Psoas muscle (tissue), 8 donors: Measurements from ENCODE around the gene DOK4. TPM values are rescaled to one million over a fixed set of nuclear protein-coding genes. Genes with fewer than 3 reads are reported as not detected.
"Not testable (repeated sequence)": the region's sequence is repeated elsewhere in the genome, so short reads cannot be mapped to it uniquely, and the experiment has no call there.

Experiments used
- ATAC-seq, 4 donors: fragments of 200-7000 bp; cut with Tn5 transposase; one replicate each; pipeline ENCODE4 v1.9.1; 2020; ENCODE audit warnings: moderate library complexity in 3 of 4, mild to moderate bottlenecking in 2 of 4
- DNase-seq, 2 donors: peaks; one replicate each; pipeline ENCODE4 v3.0.0-alpha.2; 2020
- H3K27ac ChIP-seq: fragments of 200-600 bp; one replicate; pipeline ENCODE4 v1.8.0; 2022
- H3K27me3 ChIP-seq, 3 donors: fragments of 200-600 bp in 1 of 3; one replicate each; pipeline versions ENCODE4 v1.6.1 to v1.8.0; 2013 to 2022; ENCODE audit warnings: low read length in 2 of 3, mild to moderate bottlenecking in 2 of 3, moderate library complexity in 1 of 3; ENCODE audit not compliant: insufficient read depth in 3 of 3
- H3K36me3 ChIP-seq, 2 donors: fragments of 200-600 bp in 1 of 2; one replicate each; pipeline versions ENCODE4 v1.6.1 to v1.8.0; 2013 to 2022; ENCODE audit warnings: low read depth in 1 of 2, mild to moderate bottlenecking in 1 of 2, moderate library complexity in 1 of 2; ENCODE audit not compliant: insufficient read depth in 1 of 2
- H3K4me1 ChIP-seq: fragments of 200-600 bp; one replicate; pipeline ENCODE4 v1.8.0; 2022
- H3K4me3 ChIP-seq: fragments of 200-600 bp; one replicate; pipeline ENCODE4 v1.8.0; 2022; ENCODE audit warnings: mild to moderate bottlenecking
- H3K9me3 ChIP-seq: fragments of 200-600 bp; one replicate; pipeline ENCODE4 v1.8.0; 2022
- CTCF ChIP-seq: fragments of 200-600 bp; IDR thresholded peaks from one replicate; pipeline ENCODE4 v1.8.0; 2022; ENCODE audit warnings: antibody characterized with exemption
- WGBS, 3 donors: extraction: QIAGEN DNeasy Blood & Tissue Kit; methylation state at CpG; one replicate each; pipeline versions ENCODE4 v1.1.6 to v1.1.7; 2013; 5-methylcytosine and 5-hydroxymethylcytosine counted together
- intact Hi-C, 2 donors: fragments of 100-400 bp; cut with DNase I; formaldehyde crosslinking; loops; one replicate each; pipeline versions ENCODE4 v1.11.0 to v1.14.2; 2022
- polyA plus RNA-seq, 3 donors: library from polyadenylated mRNA; stranded (reverse); fragments of 200-250 nt; gene quantifications; one replicate each; pipeline ENCODE4 v1.2.3, GENCODE V29; 2013
- total RNA-seq, 4 donors: library from RNA; stranded (reverse); fragmentation: NEBNext Ultra II Directional in 2 of 4; extraction: Animal tissue kit (Norgen Biotek cat#: 25700) in 2 of 4; gene quantifications; one replicate each; pipeline versions ENCODE4 v1.2.1 to v1.2.4, GENCODE V29; 2021 to 2023
- donor health status: healthy with polysubstance abuse.
- donor health status: DM: no; HTN: no; CAD: no; lungs with moderate emphysema.
- donor health status: Bipolar disorder and iron deficiency.
- donor health status: healthy.
- donor health status: DM: yes; HTN: yes; CAD: no.
- donor health status: DM: no; HTN: no; CAD: no.
- donor health status: DM: no; HTN: no; CAD: no.
- donor health status: DM: yes; HTN: yes; CAD: no.

The DOK4 gene
- total and polyA plus RNA-seq, 7 donors = 1.3 to 4.3 (median 1.9) TPM

DNA sequence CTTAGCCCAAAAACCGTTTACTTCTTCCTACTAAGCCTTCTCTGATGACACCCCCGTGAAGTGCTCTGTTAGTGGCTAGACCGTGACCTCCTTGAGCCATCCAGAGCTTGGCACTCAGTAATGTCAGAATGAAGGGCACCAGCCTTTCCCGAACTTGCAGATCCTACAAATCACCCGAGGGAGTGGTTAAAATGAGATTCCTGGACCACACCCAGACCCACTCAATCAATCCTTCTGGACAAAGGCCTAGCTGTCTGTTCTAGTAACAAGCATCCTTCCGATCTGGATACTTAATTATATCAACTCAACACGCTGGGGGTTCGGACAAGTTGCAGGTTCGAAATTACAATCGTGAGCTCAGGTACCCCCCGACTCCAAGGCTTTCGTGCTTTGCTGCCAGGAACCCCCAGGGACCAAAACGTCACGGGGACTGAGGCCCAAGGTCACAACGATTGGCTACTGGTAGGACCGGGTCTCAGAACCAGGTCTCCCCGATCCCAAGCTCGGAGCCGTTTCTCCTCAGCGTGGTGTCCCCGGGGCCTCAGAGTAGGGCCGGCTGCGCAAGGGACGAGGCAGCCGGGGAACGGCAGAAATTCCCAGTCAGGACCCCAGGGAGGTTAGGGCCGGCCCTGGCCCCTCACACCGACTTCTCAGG, 39.6 kb downstream of the DOK4 start:
- H3K4me3 ChIP-seq = peak overlapping the region; percentile 86
- WGBS, 3 donors = 1 to 2% (median 2%) methylated on average over 25 to 28 of the region's 28 CpGs
- TF ChIP-seq CTCF = no peak
- ATAC-seq (peak; percentile 23 to 44 (median 30)), DNase-seq (peak; percentile 46 to 72)
- H3K27me3 ChIP-seq = no peaks in the 10 kb centered on the region
- peaks cover 39% of the 10 kb centered on the region for H3K4me1 ChIP-seq
- peaks cover 0 to 12% of the 10 kb centered on the region in 2 donors for H3K36me3 ChIP-seq
- no peaks in the 10 kb centered on the region for H3K9me3 ChIP-seq
- peak overlapping the region; percentile 91 for H3K27ac ChIP-seq
- intact Hi-C loops = no loop called here

DNA sequence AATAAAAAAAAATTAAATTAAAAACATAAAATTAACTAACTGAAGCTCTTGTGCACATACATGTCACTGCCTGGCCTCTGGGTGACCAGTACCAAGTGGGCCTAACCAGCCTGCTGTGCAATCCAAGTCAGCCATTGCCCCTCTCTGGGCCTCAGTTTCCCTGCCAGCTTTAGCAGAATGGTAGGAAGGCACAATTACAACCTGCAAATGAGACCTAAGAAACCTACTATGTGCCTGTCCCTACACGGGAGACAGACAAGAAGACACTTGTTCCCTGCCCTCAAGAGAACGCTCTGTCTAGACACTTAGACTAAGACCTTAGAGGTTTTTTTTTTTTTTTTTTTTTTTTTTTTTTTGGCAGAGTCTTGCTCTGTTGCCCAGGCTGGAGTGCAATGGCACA, 40.8 kb downstream of the DOK4 start:
- DNase-seq (no peak), ATAC-seq (no peak)
- Histone ChIP-seq H3K27ac (no peak overlapping the region), H3K36me3 (peaks cover 4 to 6% of the 10 kb centered on the region in 2 donors), H3K4me1 (peaks cover 39% of the 10 kb centered on the region), H3K9me3 (no peaks in the 10 kb centered on the region), H3K4me3 (no peak overlapping the region), H3K27me3 (no peaks in the 10 kb centered on the region)
- intact Hi-C loops = no loop called here
- WGBS, 3 donors = 90 to 100% (median 96%) methylated on average over 2 of the region's 2 CpGs
- no peak for TF ChIP-seq CTCF

DNA sequence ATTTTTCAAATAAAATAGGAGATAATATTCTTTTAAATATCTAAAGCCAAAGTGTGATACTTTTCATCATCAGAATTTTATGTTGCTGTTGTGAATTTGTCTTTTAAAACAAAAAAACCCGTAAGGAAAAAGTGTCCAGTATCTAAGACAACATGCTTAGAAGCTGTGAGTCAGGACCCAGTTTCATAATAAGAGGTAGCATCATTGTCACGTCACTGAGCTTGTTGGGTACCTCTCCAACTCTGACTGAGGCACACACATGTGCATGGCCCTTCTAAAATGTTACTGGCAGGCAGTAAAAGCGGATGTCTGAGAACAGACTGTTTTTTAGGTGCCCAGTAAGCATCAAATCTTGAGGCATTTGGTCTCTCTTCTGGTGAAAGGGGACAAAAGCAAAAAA, 41.6 kb downstream of the DOK4 start:
- Histone ChIP-seq H3K27ac (peak overlapping the region; percentile 33), H3K4me1 (peaks cover 38% of the 10 kb centered on the region), H3K9me3 (no peaks in the 10 kb centered on the region), H3K27me3 (no peaks in the 10 kb centered on the region), H3K36me3 (peaks cover 4 to 13% of the 10 kb centered on the region in 2 donors), H3K4me3 (no peak overlapping the region)
- no peak for ATAC-seq
- intact Hi-C loops = no loop called here
- 58 to 81% (median 69%) methylated on average over 3 of the region's 3 CpGs for WGBS, 3 donors
- DNase-seq = no peak
- TF ChIP-seq CTCF = no peak

DNA sequence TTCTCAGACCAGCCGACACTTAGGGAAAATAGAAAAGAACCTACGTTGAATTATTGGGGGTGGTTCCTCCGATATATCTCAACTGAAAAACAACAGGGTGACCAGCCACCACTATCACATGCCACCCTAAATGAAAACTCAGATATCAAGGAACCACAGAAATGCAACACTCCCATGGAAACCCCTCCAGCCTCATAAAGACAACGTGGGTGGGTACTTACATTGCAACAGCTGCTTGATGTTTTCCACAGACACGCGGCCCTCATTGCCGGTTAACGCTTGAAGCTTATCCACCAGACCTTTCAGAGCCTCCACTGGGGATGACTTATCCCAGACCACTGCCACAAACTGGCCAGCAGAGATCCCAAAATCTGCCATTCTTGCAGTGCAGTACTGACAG, 45.7 kb downstream of the DOK4 start:
- ATAC-seq, H3K27ac ChIP-seq, H3K9me3 ChIP-seq, H3K27me3 ChIP-seq, intact Hi-C loops, H3K4me3 ChIP-seq, DNase-seq: not testable (repeated sequence)
- Histone ChIP-seq H3K36me3 (peaks cover 9 to 54% of the 10 kb centered on the region in 2 donors), H3K4me1 (peaks cover 16% of the 10 kb centered on the region)
- WGBS, 3 donors = 73 to 97% (median 96%) methylated on average over 8 of the region's 8 CpGs

GRCh38 chr16:57439947-57440346, 46.3 kb downstream of the DOK4 start:
- H3K36me3 ChIP-seq = peaks cover 10 to 60% of the 10 kb centered on the region in 2 donors
- H3K4me3 ChIP-seq, intact Hi-C loops, ATAC-seq, H3K27me3 ChIP-seq, H3K27ac ChIP-seq, DNase-seq, H3K9me3 ChIP-seq: not testable (repeated sequence)
- H3K4me1 ChIP-seq = peaks cover 10% of the 10 kb centered on the region
- 97 to 99% (median 98%) methylated on average over 8 of the region's 8 CpGs for WGBS, 3 donors

DNA sequence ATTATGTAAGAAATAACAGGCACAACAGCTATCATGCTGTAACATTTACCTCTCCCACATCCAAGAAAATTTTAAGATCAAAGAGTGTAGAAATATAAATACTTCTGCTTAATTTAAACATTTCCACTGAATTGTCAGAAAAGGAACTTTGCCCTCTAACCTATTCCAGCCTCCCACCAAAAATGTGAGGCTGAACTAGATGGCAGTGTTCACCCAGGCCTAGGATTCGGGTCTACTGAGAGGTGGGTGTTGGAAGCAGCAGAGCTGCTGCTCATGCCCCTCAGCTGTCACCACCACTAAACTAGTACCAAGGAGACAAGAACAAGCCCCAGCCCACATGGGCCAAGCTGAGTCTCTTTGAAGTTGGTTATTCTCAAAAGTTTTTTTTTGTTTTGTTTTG, 50.5 kb downstream of the DOK4 start:
- peaks cover 22 to 99% of the 10 kb centered on the region in 2 donors for H3K36me3 ChIP-seq
- DNase-seq (no peak), ATAC-seq (no peak)
- no peaks in the 10 kb centered on the region for H3K9me3 ChIP-seq
- H3K4me1 ChIP-seq = no peaks in the 10 kb centered on the region
- WGBS, 3 donors = 77 to 95% (median 91%) methylated on average over 1 of the region's 1 CpG
- TF ChIP-seq CTCF = no peak
- no peaks in the 10 kb centered on the region for H3K27me3 ChIP-seq
- H3K27ac ChIP-seq = no peak overlapping the region
- H3K4me3 ChIP-seq = no peak overlapping the region
- intact Hi-C loops = no loop called here
